ENCODE data around the gene ROPN1L.
"Not testable (repeated sequence)": the region's sequence is repeated elsewhere in the genome, so short reads cannot be mapped to it uniquely, and the experiment has no call there.

Gene ROPN1L

DNA sequence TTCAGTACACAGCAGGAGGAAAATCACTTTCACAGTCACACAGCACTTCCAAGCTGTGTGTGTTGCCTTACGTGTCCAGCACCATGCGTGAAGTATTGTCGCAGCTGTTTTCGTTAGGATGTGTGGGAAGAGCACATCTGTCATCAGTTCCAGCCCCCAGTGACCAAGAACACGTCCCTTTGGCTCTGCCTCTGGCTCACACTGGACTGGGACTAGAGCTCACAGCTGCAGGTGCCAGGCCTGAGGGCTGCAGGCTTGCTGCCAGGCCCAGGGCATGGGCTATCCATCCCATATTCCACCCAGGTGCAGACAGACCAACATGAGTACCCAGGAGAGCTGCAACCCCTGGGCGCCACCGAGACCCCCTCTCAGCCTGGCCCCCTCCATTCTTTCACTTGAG, 61.6 kb downstream of the ROPN1L start:
- DNase-seq = no peak

- DNase-seq = peak; percentile 68
Measured at GRCh38 chr5:10503997-10504793, 62.5 kb downstream of the ROPN1L start.

DNA sequence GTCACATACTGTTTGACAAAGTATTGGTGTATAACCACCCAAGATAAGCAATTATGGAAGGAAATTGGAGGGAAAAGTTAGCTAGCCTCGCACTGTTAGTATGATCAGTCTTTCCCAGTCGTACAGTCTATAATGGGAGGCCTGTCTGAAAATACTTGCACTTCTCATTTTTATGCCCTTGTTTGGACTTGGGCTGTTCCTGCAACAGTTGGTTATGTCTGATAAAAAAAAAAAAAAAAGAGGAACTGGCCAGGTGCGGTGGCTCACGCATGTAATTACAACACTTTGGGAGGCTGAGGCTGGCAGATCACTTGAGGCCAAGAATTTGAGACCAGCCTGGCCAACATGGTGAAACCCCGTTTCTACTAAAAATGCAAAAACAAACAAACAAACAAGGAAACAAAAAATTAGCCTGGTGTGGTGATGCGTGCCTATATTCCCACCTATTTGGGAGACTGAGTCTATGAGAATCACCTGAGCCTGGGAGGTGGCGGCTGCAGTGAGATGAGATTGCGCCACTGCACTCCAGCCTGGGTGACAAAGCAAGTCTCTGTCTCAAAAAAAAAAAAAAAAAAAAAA, 63.9 kb downstream of the ROPN1L start:
- DNase-seq = peak; percentile 79

DNA sequence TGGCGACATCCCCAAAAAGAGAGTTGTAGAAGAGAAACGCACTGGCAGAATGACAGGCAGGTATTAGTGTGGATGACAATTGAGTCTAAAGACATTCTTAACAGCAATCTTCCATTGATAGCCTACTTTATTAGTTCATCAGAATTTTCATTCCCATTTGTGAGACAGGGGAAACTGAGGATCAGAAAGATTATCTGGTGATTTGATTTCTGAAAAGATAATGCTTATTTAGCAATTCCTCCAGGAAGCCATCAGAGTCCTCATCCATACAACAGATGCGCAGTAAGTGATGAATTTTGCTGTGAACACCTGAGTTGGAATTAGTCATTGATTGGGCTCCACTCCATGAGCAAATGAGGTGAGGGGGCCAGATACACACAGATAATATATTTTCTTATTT, 64.9 kb downstream of the ROPN1L start:
- no peak for DNase-seq

DNA sequence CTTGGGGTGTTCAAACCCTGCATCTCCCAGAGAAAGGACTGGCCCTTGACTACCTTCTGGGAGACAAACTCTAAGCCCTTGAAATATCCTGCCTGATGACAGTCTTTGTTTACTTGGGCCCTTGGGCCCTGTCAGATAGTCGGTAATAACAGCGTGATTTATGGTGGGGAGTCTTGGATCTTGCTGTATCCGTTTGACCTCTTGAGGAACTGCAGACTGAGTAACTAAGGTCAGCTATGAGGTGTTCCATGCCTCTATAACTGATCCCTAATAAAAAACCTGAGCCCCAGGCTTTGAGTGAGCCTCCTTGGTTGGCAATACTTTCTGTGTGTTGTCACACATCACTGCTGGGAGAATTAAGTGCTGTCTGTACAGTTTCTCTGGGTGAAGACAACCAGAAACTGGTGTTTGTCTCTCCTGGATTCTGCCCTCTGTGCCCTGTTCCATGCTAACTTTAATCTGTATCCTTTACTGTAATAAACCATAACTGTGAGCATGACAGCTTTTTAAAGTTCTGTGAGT, 66.0 kb downstream of the ROPN1L start:
- DNase-seq = no peak

GRCh38 chr5:10509575-10509974, 67.9 kb downstream of the ROPN1L start:
- no peak for DNase-seq

- DNase-seq = no peak
Measured at GRCh38 chr5:10511741-10512640, 70.3 kb downstream of the ROPN1L start.

DNA sequence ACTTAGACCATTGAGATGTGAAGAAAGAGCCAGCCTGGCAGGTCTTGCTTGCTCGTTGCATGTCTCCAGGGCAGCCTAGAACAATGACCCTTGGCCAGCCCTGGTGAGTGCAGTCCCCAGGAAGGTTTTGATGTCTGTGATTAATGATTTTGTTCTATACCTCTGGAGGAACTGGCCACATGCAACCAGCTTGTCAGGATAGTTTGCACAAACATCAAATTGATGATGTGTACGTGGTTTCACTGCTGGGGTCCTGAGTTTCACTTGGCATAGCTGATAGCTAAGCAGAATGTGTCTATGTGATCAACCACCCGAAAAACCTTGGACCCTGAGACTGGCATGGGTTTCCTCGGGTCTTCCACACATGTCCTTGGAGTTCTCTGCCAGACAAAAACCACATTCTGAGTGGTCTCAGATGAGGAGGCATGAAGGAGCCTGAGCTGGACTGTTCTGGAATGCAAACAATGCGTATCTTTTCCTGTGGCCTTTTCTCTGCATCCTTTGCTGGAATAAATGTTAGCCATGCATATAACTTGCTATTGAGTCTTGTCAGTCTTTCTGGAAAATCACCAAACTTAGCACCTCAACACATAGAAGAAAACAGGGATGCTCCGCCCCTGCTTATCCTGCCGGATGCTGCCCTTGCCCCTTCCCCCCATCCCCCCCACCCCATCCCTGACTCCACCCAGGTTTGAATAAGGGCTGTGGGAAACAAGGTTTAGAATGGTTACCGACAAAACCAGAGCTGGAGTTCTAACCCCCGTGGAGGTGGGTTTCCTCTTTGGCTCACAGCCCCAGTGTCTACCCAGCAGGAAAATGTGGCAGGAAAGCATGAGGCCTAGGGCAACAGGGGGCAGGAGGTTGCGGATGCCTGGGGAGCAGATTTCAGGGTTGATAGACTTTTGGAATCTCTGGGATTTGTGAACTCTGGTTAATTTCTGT, 72.1 kb downstream of the ROPN1L start:
- peak; percentile 19 for DNase-seq

- DNase-seq = not testable (repeated sequence)
Measured at GRCh38 chr5:10514572-10514971, 72.9 kb downstream of the ROPN1L start.

Measured in hematopoietic multipotent progenitor cell treated with erythropoietin and hydrocortisone succinate and interleukin-3 and kit ligand, for 6 days (in vitro differentiated cells).